Fibroblast of skin of back (primary cell): ENCODE data around the gene MOGAT2.
A peak's percentile ranks its signal among the peaks of the same experiment; 100 is the strongest.

Experiments
- DNase-seq: peaks from one replicate; pipeline ENCODE4 v3.0.0-alpha.2; 2013

The MOGAT2 gene

DNA sequence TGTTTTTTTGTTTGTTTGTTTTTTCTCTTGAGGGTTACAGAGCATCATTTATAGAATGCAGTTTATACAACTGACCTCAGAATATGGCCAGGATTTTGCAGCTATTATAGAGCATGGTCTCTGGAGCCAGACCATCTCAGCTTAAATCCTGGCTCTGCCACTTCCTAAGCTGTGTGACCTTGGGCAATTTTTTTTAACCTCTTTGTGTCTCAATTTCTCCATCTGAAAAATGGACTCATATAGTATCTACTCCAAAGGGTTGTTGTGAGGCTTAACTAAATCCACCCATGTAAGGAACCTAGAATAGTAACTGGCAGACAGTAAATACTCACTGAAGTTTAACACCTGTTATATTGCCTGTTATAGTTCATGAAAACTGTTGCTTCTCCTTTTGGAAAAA, 42.6 kb downstream of the MOGAT2 start:
- no peak for DNase-seq

DNA sequence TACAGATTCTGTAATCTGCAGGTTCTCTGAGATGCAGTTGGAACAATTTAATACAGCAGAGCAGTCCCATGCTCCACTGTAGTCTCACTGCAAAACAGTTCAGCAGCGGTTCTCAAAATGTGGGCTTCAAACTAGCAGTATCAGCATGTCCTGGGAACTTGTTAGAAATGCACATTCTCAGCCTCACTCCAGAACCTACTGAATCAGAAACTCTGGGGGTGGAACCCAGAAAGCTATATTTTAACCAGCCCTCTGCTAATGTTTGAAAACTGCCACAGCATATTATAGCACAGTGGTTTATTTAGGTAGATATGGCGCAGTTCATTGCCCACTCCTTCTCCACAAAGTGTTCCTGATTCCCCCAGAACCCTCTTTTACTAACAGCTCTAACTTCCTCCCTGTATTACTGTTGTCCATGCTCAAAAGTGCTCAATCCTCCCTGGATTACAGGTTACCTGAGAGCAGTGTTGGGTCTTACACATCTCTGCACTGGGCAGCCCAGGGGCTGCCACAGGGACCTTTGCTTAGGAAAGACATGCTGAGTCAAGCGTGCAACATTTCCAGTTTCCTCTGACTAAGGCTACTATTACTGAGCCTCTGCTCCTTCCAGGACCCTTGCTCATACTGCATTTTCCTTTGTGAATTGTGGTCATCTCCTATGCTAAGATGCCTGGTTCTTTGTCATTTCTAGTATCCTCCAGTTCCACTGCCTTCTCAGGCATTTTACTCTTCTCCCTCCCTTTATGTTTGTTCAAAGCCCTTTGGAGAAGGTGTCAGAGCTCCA, 43.3 kb downstream of the MOGAT2 start:
- DNase-seq = peak; percentile 25

DNA sequence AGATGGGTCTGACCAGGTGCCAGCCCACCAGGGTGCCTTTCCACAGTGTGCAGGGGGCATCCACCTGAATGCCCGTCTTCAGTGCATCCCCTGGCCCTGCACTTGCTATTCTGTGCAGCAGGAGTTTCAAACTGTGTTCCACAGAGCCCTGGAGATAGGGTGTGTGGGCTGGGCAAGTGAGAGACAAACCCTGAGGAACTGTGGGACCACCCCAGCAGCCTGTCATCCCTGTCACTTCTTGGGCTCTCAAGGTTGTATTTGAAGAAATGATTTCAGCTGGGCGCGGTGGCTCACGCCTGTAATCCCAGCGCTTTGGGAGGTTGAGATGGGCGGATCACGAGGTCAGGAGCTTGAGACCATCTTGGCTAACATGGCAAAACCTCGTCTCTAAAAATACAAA, 44.5 kb downstream of the MOGAT2 start:
- no peak for DNase-seq

DNA sequence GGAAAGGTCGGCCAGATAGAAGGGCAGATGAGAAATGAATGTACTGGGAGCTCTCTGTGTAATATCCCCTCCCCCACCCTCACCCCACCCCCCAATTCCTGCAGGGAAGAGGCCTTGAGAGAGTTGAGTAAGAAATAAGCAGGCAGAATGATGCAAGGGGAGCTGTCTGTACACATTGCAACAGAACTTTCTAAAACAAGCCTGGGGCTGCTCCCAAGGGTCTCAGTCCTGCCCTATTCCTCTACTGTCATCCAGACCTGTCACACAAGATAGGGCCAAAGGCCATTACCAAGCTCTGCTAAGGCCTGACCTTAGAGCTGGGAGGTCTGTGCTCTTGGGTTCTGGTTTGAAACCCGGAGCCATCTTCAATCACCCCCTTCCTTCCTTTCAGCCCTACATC, 45.2 kb downstream of the MOGAT2 start:
- no peak for DNase-seq

DNA sequence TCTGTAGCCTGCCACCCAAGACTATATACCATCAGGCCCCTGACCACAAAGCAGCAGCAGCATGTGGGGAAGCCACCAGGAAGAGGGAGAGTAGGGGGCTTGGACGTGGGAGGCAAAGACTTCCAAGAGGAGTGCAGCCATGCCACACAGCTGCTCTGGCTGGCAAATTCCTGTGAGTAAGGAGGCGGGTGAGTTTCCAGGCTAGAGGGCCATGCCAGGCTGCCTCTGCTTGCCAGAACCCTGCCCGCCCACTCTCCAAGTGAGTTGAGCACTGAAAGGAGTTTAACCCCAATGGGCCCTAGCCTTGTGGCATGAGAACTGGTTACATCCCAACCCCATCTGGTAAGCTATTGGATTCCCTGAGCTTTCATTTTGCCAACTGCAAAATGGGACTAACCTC, 46.2 kb downstream of the MOGAT2 start:
- DNase-seq = no peak

DNA sequence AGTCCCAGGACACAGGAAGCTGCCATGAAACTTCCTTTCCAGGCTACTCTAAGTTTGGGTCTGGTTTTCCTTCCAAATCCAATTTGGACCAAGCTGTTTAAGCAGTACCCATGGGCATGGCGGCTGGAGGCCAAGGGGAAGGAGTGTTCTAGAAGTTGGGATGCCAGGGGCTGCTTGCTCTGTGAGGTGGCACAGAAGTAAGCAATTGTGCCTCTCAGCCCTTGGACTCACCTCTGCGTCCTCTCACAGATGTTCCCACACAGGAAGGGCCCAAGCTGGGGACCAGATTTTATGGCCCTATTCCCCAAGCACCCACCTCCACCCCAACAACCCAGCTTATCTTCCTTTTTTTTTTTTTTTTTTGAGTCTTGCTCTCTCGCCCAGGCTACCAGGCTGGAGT, 47.5 kb downstream of the MOGAT2 start:
- DNase-seq = no peak

DNA sequence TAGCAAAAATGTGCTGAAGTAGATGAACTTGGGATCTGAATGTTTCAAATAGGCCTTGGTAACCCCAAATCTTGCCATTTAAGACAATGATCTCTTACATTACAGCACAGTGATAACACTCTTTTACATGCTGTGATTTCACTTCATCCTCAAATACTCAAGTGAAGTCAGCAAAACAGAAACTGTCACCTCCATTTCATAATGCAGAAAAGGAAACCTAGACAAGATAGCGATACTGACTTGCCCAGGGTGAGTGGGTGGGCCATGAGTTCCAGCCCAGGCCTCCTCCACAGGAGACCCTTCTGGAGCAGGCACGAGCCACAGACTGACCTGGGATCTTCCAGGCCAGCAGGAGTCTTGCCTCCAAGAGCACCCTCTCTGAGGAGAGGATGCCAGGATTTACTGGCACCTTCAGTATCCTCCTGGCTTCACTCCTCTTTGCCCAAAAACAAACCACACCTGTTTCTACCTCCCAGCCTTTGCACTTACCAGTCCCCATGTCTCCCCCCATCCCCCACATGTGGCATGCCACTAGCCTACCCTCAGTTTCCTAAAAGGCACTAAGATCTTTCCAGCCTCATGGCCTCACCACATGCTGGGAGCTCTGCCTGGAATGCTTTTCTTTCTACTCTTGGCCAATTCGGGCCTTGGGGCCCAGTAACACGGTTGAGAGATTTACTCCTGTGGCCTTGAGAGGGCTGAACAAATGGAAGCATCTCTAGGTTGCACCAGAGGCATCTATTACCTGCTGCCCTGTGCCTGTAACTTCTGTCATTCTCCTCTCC, 49.0 kb downstream of the MOGAT2 start:
- no peak for DNase-seq

DNA sequence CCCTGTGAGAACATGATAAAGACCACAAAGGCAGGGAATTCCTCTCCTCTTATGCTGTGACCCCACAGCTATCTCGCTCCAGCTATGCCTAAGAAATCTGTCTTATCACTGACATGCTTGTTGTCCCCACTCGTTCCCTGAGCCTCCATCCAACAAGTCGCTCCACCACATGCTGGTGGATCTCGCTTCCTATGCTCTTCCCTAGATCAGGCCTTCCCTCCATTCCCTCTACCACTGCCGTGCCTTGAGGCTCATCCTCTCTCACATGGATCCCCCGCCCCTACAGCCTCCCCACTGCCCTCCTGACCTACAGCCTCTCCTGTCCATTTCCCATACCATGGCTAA, 49.6 kb downstream of the MOGAT2 start:
- no peak for DNase-seq

DNA sequence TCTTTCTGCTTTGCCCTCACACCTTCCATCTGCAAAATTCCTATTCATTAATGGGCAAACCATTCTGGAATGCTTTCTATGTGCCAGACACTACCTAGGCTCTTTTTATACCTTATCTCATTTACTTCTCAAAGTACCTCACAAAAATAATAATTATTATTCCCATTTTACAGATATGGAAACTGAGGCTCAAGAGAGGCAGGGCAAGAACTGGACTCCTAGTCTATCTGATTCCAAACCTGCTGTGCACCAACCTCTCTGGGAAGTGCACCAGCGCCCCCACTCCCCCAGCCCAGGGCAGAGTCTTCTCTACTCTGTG, 50.1 kb downstream of the MOGAT2 start:
- DNase-seq = no peak

DNA sequence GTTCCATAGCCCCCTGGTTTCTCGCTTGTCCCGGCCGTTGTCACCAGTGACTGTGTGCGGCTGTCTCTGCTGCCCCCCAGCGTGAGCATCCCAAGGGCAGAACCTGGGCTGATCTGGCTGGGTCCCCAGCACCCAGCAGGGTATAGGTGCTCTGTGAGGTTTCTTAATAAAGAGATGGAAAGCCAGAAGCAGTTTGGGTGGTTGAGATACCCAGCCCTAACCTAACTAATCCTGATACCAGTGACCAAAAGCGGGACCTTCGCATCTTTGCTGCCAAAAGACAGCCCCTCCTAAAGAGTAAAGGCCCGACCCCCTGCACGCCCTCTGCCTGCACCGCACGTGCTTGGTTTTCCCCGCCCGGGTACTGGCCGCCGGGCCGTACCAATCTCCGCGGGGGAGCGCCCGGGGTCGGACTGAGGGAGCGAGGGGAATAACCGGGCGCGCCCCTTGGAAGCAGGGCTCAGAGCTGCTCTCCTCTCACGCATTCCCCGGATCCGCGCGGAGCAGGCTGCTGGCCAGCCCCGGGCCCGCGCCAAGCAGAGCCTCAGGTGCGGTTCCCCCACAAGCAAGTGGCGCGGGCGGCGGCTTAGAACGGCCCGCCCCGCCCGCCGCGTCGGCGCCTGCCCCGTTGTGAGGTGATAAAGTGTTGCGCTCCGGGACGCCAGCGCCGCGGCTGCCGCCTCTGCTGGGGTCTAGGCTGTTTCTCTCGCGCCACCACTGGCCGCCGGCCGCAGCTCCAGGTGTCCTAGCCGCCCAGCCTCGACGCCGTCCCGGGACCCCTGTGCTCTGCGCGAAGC, 50.7 kb downstream of the MOGAT2 start, which contains the start of gene DGAT2:
Gene DGAT2 (plus strand): TSS at position 667 of the 797 bp plus-strand sequence. CDS start 214 bp downstream, outside the sequence.
- DNase-seq = peak; percentile 62

DNA sequence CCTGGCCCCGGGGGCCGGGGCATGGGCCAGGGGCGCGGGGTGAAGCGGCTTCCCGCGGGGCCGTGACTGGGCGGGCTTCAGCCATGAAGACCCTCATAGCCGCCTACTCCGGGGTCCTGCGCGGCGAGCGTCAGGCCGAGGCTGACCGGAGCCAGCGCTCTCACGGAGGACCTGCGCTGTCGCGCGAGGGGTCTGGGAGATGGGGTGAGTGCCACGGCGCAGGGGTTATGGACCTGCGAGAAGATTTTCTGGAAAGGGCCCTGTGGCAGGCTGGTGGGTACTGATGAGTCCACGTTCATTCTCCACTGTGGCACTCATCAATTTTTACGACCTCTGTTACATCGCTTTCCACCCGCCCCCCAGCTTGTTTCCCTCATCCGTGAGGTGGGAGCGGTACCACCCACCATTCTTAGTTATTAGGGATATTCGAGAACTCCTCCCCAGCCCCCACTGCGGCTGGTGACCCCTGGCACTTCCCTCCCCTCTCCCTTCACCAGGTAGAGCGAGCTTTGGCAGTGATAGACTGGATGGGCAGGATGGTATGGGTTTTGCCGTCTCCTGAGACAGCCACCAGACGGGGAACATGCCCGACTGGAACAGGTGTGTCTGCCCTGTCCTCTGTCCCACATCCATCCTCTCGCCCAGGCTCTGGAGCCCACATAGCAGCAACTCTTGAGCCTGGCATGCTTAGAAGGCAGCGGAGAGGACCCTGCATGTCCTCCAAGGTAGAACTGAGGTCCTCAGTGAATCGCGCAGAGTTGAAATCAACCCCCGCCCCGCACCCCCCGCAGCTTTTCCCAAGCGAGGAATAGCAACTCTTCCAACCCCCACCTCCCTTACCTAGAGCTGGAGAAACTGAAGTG, 51.5 kb downstream of the MOGAT2 start:
- DNase-seq = no peak

DNA sequence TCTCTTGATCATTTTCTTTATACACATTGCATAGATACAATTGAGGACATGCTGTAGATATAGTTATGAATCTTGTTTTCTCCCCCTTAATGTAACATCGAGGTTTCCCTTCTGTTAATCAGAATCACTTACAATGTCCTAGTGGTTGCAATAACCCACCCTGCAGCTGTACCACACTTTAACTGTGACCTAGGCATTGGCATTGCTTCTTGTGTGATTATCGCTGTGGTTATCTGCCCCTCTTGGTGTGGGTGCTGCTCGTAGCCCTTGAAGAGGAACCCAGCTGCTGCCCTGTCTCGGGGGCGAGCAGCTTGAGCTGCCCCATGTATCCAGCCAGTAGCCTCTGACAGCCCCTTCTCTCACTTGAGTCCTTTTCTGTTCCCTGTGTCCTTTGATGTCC, 52.5 kb downstream of the MOGAT2 start:
- DNase-seq = no peak

DNA sequence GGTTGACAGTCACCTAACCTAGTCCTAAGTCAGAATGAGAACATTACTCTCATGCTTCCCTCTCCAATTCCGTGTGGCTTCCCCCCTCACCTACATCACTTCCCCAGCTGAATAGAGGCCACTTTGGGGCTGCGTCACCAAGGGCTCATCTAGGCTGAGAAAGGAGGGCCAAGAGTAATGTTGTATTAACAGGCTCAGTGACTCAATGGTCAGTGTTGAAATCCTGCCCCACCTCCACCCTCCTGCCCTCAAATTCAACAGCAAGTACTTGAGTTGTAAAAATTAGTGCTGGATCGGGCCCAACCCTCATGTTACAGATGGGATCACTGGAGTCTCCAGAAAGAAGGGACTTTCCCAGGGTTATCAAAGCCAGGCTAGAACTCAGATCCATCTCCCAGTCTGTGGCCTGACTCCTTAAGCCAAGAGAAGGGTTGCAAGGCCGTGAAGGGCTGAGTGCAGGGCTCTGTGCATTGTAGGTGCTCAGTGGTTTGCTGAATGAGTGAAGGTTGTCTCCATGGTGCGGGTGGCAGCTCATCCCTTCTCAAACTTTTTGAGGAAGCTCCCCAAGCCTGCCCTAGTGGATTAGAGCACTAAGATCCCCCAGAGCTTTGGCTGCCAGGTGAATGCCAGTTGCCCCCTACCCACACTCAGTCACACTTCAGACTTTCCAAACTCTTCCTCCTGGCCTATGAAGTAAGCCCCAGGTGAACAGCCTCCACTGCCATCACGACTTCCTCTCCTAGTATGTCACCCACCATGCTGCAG, 54.2 kb downstream of the MOGAT2 start:
- DNase-seq = no peak

DNA sequence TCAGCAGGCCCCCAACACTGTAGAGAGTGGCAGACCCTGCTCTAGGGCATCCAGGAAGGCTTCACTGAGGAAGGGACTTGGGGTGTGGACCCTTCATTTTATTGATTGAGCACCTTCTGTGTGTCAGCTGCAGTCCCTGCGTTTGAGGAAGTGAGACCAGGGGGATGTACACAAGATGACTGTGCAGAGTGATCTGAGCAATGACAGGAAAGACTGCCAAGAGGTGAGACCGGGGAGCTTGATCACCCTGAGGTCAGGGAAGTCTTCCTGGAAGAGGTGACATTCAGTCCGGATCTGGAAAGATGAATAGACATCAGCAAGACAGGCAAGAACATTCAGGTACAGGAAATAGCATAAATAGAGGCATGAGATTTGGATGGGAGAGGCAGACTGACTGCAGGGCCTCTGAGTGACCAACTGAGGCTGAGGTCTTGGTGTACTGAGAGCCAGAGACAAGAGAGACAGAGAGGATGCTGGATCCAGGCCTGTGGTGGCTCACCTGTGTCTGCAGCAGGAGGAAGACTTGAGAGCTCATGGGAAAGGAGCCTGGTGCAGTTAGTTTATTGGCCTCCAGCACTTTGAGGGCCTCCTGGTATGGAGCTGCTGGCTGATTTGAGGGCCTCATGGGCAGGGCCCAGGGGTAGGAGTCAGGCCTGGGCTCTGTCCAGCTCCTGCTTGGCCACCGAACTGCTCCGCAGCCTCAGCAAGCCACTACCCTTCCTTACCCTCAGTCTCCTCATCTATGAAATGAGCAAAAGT, 56.1 kb downstream of the MOGAT2 start:
- DNase-seq = no peak

DNA sequence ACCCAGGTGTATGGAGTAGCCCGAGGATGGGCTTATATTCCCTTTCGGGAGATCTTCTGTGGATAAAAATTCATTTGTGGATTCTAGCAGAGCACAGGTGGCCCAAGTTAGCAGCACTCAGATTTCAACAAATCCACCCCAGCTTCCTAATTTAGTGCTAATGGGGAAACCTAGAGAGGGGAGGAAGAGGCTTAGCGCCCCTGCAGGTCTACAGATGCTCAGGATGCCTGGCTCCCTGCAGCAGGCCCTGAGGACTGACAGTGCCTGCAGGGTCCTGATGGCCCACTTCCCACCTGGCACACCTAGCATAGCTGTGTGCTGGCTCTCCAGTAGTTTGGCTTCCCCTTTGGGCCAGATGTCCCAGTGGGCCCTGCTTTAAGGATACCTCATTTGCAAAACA, 57.4 kb downstream of the MOGAT2 start:
- DNase-seq = no peak

DNA sequence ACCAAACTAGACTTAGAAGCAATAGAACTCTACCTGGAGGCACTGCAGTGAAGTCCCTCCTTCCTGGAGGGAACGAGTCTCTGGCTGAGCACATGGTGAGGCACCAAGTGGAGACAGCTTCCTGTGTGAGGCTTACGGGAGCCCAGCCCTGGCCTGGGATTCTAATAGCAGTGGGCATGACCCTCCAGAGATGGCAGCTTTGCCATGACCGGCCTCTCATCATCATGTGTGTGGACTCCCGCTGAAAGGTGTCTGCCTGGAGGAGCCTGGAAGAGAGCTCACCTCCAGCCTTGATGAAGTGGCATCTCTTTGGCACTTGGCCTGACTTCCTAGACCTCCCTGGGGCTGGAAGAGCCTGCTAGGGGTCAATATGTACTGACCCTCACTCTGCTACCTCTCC, 58.9 kb downstream of the MOGAT2 start:
- no peak for DNase-seq

DNA sequence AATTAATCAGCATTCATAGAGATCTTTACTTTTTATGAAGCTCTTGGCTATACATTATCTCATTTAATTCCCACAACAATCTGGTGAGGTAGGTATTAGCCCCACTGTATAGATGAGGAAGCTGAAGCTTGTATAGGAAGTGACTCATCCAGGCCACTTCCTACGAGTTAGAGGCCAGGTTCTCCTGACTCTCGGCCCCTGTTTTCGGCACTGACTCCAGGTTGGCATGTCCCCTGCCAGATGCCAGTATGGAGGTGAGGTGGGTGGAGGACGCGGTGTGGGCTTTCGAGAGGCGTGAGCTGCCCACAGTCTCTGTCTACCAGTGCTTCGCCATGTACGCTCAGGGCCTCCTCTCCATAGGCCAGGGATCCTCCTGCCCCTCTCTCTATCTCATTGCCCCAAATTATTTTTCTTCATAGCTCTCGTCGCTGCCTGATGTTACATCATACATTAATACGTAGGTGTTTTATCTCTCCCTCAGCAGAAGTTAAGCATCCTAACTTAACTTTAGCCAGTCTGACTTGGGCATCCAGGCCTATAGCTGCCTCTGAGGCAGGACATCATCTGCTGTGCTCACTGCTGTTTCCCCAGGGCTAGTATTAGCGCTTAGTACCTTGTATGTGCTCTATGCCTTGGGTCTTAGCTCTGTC, 59.9 kb downstream of the MOGAT2 start:
- no peak for DNase-seq

DNA sequence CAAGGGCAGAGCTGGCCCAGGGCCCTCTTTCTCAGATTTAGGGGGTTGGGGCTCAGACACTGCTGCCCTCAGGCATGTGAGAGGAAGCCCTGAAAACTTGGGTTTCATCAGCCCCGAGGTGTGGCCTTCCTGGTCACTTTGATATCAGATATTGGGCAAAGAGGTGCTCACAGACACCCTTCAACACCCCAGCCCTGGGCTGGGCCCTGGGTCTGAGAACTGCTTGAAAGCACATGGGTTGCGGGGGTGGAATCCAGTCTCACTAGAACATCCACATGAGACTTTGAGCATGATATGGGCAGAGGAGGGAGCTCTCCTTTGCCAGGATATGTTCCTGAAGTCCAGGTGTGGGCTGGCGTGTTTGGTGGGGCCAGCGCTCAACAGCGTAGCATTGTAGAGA, 61.3 kb downstream of the MOGAT2 start:
- DNase-seq = no peak

DNA sequence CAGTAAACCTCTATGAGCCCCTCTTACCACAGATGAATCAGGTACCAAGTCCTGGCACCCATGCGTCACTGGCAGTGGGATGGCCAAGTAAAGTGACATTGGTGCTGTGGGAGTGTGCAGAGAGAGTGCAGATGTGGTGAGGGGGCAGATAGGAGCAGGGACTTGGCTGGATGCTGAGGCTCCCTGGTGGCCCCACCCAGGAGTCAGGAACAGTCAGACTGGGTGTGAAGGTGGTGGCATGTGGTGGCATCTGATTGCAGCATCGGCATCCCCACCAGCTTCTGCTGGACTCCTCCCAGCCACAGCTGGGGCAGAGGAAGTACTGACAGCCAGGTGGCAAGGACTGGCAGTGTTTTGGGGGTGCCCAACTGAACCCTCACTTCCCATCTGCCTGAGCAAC, 62.3 kb downstream of the MOGAT2 start:
- no peak for DNase-seq

DNA sequence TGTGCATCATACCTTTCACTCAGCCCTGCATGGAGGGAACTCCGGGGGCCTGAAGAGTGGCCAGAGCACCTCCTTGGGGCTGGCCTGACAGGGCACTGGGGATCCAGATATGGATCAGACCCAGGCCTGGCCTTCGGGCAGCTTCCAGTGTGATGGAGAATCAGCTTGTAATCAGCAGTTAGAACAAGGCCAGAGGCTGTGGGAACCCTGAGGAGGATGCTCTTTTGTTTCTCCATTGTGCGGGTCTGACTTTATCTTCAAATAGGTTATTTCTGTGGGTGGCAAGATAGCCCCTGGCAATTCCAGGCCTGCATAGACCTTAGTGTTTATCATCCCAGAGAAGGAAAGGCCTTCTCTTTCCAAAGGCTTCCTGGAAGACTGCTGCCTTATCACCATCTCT, 63.2 kb downstream of the MOGAT2 start:
- DNase-seq = no peak
